Activated naive CD8-positive, alpha-beta T cell treated with anti-CD3 and anti-CD28 coated beads, Interleukin-2, amount 50 U/mL, for 24 hours (primary cell): Measurements from ENCODE around the gene LRRC66.

Source experiments
- ATAC-seq: fragments of 150-1000 bp; cut with Tn5 transposase; one replicate; pipeline ENCODE4 v1.10.0; 2021
- DNase-seq: peaks from one replicate; pipeline ENCODE4 v3.0.0; 2021
- H3K27ac Mint-ChIP-seq: one replicate; pipeline ENCODE4 v1.8.0; 2021; ENCODE audit warnings: mild to moderate bottlenecking, mixed read lengths
- H3K27me3 Mint-ChIP-seq: one replicate; pipeline ENCODE4 v1.8.0; 2021; ENCODE audit warnings: mixed read lengths
- H3K36me3 Mint-ChIP-seq: one replicate; pipeline ENCODE4 v1.8.0; 2021; ENCODE audit warnings: low read depth, mixed read lengths
- H3K4me1 Mint-ChIP-seq: one replicate; pipeline ENCODE4 v1.8.0; 2021; ENCODE audit warnings: mixed read lengths
- H3K4me3 Mint-ChIP-seq: one replicate; pipeline ENCODE4 v1.8.0; 2021; ENCODE audit warnings: mild to moderate bottlenecking, moderate library complexity, mixed read lengths
- H3K9me3 Mint-ChIP-seq: one replicate; pipeline ENCODE4 v1.8.0; 2021; ENCODE audit warnings: mixed read lengths

Gene LRRC66

GRCh38 chr4:51997647-51998046 is 22.5 kb downstream of the LRRC66 start:
- Mint-ChIP-seq H3K27ac (no peak overlapping the region), H3K4me3 (no peak overlapping the region), H3K36me3 (no peaks in the 10 kb centered on the region), H3K4me1 (no peaks in the 10 kb centered on the region), H3K27me3 (peaks cover 2% of the 10 kb centered on the region), H3K9me3 (no peaks in the 10 kb centered on the region)
- no peak for ATAC-seq
- no peak for DNase-seq

DNA sequence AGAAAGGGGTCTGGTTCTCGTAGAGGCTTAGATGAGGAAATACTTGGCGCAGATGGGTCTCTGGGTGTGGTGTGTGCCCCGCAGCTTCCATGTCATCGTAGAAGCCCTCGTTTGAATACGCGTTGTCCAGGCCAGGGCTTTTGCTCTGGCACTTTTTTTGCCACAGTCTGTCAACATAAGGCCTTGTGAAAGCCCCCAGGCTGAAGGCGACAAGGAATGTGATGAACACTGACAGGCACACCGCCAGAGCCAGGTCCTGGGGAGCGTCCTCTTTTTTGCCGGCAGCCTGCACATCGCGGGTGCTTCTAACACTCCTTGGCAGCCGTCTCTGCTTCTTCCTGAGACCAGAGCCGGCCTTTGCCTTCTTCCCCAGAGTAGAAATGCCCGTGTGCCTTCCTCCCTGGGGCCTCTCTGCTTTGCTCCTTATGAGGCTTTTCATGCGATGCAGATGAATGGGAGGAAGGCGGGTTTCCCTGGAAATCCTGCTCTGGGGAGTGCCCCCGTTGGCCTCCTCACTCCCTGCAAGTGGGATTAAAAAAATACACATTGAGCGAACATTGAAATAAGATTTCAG is 24.4 kb downstream of the LRRC66 start:
- Mint-ChIP-seq H3K27me3 (peaks cover 2% of the 10 kb centered on the region), H3K4me1 (no peaks in the 10 kb centered on the region), H3K9me3 (peaks cover 4% of the 10 kb centered on the region), H3K4me3 (no peak overlapping the region), H3K27ac (no peak overlapping the region), H3K36me3 (no peaks in the 10 kb centered on the region)
- ATAC-seq: no peak
- no peak for DNase-seq

GRCh38 chr4:51965862-51966261 is 54.3 kb downstream of the LRRC66 start:
- Mint-ChIP-seq H3K36me3 (no peaks in the 10 kb centered on the region), H3K4me3 (no peak overlapping the region), H3K9me3 (no peaks in the 10 kb centered on the region), H3K27me3 (no peaks in the 10 kb centered on the region), H3K27ac (no peak overlapping the region), H3K4me1 (no peaks in the 10 kb centered on the region)
- DNase-seq (no peak), ATAC-seq (no peak)

DNA sequence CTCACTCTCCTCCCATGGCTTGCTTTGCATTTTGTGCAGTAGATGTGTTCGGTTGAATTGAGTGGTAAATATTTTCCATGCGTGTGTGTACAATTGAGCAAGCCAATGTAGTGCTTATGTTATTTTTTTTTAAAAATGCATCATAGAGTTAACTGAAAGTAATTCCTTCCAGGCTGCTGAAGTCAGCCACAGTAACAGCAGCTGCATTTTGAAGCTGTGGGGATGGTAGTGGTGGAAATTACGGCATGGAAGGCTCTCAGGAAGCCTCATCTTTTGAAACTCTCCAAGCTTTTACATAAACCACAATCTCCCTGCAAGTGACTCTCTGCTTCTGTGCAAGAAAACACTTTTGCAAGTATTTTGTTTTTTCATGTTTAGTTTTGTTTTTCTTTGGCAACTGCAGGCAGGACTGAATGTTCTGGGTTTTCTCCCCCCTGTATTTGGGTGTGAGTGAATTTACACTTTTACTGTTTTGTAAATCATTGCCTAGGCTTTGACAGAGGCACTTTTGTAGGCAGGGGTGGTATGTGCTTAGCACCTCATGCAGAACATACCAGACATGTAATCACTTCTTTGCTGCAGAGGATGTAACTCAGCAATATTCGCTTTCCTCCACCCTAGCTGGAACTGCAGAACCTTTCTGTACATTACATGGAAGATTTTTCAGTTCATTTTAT is 56.2 kb downstream of the LRRC66 start:
- no peak overlapping the region for H3K27ac Mint-ChIP-seq
- H3K9me3 Mint-ChIP-seq: no peaks in the 10 kb centered on the region
- H3K27me3 Mint-ChIP-seq: no peaks in the 10 kb centered on the region
- no peaks in the 10 kb centered on the region for H3K4me1 Mint-ChIP-seq
- ATAC-seq (no peak), DNase-seq (no peak)
- no peak overlapping the region for H3K4me3 Mint-ChIP-seq
- H3K36me3 Mint-ChIP-seq: no peaks in the 10 kb centered on the region

DNA sequence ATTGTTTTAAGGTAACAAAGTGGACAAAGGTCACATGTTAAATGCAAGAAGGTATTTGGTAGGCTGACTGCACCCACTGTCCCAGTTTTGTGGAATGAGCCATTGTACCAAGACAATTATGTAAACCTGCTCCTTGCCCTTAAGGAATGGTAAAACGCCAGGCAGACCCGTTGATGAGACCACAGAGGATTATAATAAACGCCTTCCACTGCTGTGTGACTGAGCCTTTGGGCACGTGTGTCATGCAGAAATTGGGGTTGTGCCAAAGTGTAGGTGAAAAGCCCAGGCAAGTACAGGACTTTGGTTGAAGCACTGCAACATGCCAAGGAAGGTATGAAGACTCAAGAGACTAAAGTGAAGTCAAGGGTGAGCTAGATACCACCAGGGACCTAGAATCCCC is 59.7 kb downstream of the LRRC66 start:
- H3K4me3 Mint-ChIP-seq: no peak overlapping the region
- no peaks in the 10 kb centered on the region for H3K4me1 Mint-ChIP-seq
- DNase-seq (no peak), ATAC-seq (no peak)
- H3K9me3 Mint-ChIP-seq: no peaks in the 10 kb centered on the region
- no peaks in the 10 kb centered on the region for H3K27me3 Mint-ChIP-seq
- no peak overlapping the region for H3K27ac Mint-ChIP-seq
- no peaks in the 10 kb centered on the region for H3K36me3 Mint-ChIP-seq

- DNase-seq: no peak
- Mint-ChIP-seq H3K27me3 (no peaks in the 10 kb centered on the region), H3K27ac (no peak overlapping the region), H3K36me3 (no peaks in the 10 kb centered on the region), H3K4me1 (no peaks in the 10 kb centered on the region), H3K9me3 (no peaks in the 10 kb centered on the region), H3K4me3 (no peak overlapping the region)
- no peak for ATAC-seq
Measured at GRCh38 chr4:51958199-51958968, 61.8 kb downstream of the LRRC66 start.
